Hepatic stellate cell (primary cell): ENCODE measurements around the gene NXN.
"Not testable (repeated sequence)": the region's sequence is repeated elsewhere in the genome, so short reads cannot be mapped to it uniquely, and the experiment has no call there.

Experiments
- DNase-seq: peaks from one replicate; pipeline ENCODE4 v3.0.0; 2011; ENCODE audit warnings: low spot score

Gene NXN

DNA sequence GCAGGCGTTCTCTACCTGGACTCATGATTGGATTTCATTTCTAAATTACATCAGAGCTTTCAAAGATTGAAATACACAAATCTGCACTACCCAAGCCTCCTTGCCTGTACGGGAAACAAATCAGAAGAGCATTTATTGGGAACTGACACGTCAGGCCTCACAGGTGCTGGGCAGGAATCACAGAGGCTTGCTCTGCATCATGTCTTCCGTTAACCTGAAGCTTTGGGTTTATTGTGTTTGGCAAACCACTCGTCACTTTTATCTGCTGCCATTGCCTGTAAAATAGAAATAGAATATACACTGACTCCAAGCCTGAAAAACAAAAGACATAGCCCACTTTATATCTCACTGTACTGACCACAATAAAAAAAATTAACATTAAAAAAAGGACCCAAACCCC lies 219.6 kb downstream of the NXN start:
- DNase-seq: no peak

- not testable (repeated sequence) for DNase-seq
Measured at GRCh38 chr17:756010-756567, 223.5 kb downstream of the NXN start.

DNA sequence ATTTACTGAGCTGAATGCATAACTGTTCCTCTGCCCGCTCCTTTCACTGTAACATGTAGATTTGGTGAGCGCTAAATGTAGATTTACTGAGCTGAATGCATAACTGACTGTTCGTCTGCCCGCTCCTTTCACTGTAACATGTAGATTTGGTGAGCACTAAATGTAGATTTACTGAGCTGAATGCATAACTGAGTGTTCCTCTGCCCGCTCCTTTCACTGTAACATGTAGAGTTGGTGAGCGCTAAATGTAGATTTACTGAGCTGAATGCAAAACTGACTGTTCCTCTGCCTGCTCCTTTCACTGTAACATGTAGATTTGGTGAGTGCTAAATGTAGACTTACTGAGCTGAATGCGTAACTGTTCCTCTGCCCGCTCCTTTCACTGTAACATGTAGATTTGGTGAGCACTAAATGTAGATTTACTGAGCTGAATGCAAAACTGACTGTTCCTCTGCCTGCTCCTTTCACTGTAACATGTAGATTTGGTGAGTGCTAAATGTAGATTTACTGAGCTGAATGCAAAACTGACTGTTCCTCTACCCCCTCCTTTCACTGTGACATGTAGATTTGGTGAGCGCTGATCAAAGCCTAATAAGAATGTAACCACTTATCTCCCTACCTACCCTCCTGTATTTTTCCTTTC lies 224.1 kb downstream of the NXN start:
- not testable (repeated sequence) for DNase-seq

DNA sequence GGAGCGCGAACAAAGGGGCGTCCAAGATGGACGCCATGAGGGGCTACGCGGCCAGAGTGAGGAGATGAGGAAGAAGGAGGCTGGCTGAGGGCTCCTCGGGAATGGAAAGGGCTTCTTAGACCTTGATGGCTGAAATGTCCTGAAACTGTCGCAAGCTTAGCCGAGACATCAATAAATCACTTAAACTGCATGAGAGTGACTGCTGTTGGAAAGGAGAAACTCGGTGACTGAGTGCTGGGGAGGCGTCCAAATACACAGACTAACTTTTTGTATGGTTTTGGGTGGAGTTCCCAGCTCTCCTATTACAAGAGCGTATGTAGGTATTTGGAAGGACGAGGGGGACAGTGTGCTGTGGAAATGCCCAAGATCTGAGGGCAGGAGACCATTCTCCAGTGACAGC lies 226.2 kb downstream of the NXN start:
- DNase-seq: no peak

- DNase-seq: peak; percentile 55
Measured at GRCh38 chr17:752620-753219, 226.9 kb downstream of the NXN start.

- peak; percentile 95 for DNase-seq
Measured at GRCh38 chr17:752002-752619, 227.5 kb downstream of the NXN start, which contains the start of gene GEMIN4. GEMIN4 (minus strand) TSS chr17:752264; CDS start chr17:752142, 122 bp downstream.

- peak; percentile 58 for DNase-seq
Measured at GRCh38 chr17:751269-752001, 228.1 kb downstream of the NXN start.

DNA sequence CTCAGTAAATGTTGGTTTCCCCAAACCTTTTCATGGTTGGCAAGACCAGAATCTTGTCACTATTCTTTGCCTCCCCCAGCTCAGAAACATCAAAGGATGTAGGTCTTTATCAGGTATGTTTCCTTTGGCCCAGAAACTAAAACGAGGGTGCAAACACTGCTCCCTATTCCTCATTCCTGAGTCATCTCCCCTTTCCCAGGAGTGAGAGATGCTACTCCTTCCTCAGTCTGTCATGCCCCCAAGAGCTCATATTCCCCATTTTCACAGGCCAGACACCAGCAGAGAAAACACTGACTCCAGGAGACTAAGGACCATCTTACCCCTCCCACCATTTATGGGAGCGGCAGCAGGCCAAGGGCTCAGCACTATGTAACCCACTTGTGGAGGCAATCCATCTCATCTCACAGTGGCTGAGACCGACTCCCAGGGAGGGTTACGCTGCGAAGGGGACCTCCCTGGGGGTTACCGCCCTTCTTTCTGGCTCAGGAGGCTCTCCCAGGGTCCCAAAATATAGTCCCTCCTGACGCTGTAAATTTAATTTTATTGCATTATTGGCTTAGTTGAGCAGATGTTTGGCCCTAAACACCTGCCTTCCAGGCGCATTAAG lies 229.0 kb downstream of the NXN start:
- no peak for DNase-seq

DNA sequence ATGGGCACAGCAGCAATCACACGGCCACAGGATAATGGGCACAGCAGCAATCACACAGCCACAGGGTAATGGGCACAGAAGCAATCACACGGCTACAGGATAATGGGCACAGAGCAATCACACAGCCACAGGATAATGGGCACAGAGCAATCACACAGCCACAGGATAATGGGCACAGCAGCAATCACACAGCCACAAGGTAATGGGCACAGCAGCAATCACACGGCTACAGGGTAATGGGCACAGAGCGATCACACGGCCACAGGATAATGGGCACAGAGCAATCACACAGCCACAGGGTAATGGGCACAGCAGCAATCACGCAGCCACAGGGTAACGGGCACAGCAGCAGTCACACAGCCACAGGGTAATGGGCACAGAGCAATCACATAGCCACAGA lies 230.2 kb downstream of the NXN start:
- not testable (repeated sequence) for DNase-seq
